EL (cell line): Measurements from ENCODE around the gene FAM83E.
"Not testable (repeated sequence)": the region's sequence is repeated elsewhere in the genome, so short reads cannot be mapped to it uniquely, and the experiment has no call there.

ENCODE experiments used
- DNase-seq: peaks from one replicate; pipeline ENCODE4 v3.0.0-alpha.2; 2016

FAM83E gene

GRCh38 chr19:48608798-48609263 lies 6.0 kb downstream of the FAM83E start:
- DNase-seq, result peak; percentile 69

GRCh38 chr19:48607359-48607755 lies 7.5 kb downstream of the FAM83E start:
- no peak for DNase-seq

- no peak for DNase-seq
These were observed 8.2 kb downstream of the FAM83E start, which contains the start of gene SPACA4 for GRCh38 chr19:48606463-48607358. Gene SPACA4, plus strand, starts transcription at chr19:48606742. Its CDS starts 237 bp downstream, at chr19:48606979.

GRCh38 chr19:48603850-48604249 lies 11.0 kb downstream of the FAM83E start:
- no peak for DNase-seq

GRCh38 chr19:48603449-48603848 lies 11.4 kb downstream of the FAM83E start:
- DNase-seq, result no peak

GRCh38 chr19:48603001-48603400 lies 11.9 kb downstream of the FAM83E start:
- DNase-seq, result no peak

GRCh38 chr19:48600679-48601417 lies 14.0 kb downstream of the FAM83E start:
- DNase-seq, result no peak

GRCh38 chr19:48598996-48599700 lies 15.7 kb downstream of the FAM83E start:
- DNase-seq, result no peak

- DNase-seq, result no peak
These were observed 18.0 kb downstream of the FAM83E start for GRCh38 chr19:48596679-48597465.

- no peak for DNase-seq
These were observed 18.6 kb downstream of the FAM83E start for GRCh38 chr19:48596237-48596636.

GRCh38 chr19:48595833-48596232 lies 19.0 kb downstream of the FAM83E start:
- DNase-seq, result no peak

- no peak for DNase-seq
These were observed 19.7 kb downstream of the FAM83E start for GRCh38 chr19:48595171-48595570.

GRCh38 chr19:48591021-48591420 lies 23.9 kb downstream of the FAM83E start:
- peak; percentile 28 for DNase-seq

GRCh38 chr19:48588670-48589401 lies 26.0 kb downstream of the FAM83E start:
- peak; percentile 86 for DNase-seq

GRCh38 chr19:48587387-48587786 lies 27.5 kb downstream of the FAM83E start:
- no peak for DNase-seq

- no peak for DNase-seq
These were observed 32.7 kb downstream of the FAM83E start for GRCh38 chr19:48582168-48582567.

GRCh38 chr19:48578891-48579290 lies 36.0 kb downstream of the FAM83E start:
- peak; percentile 34 for DNase-seq

GRCh38 chr19:48577908-48578307 lies 37.0 kb downstream of the FAM83E start:
- not testable (repeated sequence) for DNase-seq

- DNase-seq, result no peak
These were observed 38.8 kb downstream of the FAM83E start for GRCh38 chr19:48575931-48576622.

- DNase-seq, result no peak
These were observed 41.7 kb downstream of the FAM83E start for GRCh38 chr19:48573163-48573505.
